HTR-8/SVneo (cell line): ENCODE measurements around the gene POT1.

Experiments
- DNase-seq: peaks from one replicate; pipeline ENCODE4 v3.0.0; 2011; ENCODE audit warnings: low spot score, mixed read lengths; ENCODE audit not compliant: insufficient read length
- FAIRE-seq: peaks from 2 replicates; lab custom pipeline; 2011; peaks lifted over from hg19 to GRCh38; lab: Jason Lieb, UNC

The POT1 gene

GRCh38 chr7:124777268-124777667 lies 152.4 kb downstream of the POT1 start:
- DNase-seq: no peak
- no peak for FAIRE-seq

GRCh38 chr7:124776153-124776552 lies 153.5 kb downstream of the POT1 start:
- no peak for DNase-seq
- FAIRE-seq: no peak

GRCh38 chr7:124775422-124775821 lies 154.2 kb downstream of the POT1 start:
- FAIRE-seq (no peak), DNase-seq (no peak)

DNA sequence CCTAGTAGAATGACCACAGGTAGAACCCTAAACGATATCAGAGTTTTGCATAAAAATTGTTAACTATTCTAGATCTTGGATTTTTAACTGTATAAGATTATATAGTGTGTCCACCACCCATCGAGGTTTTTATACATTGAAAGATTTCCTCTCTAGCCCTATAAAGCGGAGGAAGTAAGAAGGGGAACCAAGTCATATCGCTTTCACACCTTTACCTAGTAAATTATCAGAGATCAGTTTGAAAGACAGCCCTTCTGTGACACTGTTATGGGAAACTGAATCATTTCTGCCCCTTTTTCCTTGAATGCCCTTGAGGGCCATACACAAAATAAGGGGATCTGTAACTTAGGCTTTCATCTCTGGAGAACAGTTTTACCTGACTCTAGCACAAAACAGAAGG lies 155.7 kb downstream of the POT1 start:
- DNase-seq (no peak), FAIRE-seq (no peak)

DNA sequence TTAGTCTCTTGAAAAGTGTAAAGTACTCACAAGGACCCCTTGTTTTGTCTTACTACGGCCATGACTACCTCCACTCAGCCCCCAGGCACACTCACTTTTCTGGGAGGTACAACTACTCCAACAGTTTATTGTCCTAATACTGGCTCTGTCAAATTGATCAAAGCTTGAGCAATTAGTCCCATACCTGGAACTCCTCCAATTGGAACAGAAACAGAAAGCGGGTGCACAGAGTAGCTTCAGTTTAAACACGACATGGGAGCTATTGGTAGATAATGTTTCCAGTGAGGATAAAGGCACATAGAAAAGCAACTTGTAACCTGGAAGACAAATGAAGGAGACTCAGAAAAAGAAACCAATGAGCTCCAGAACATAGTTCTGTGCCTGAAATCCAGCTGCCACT lies 156.3 kb downstream of the POT1 start:
- no peak for DNase-seq
- no peak for FAIRE-seq
